ENCODE results near the gene GLB1L2.

The GLB1L2 gene

GRCh38 chr11:134416726-134417125, 84.9 kb downstream of the GLB1L2 start:
- H3K4me2 ChIP-seq (ENCODE audit: low read length) = no peak overlapping the region
- TF ChIP-seq CTCF (IDR thresholded peaks at IDR 0.05; ENCODE audit: low read depth, low read length) = no peak
- TF ChIP-seq EZH2phosphoT487 (IDR thresholded peaks at IDR 0.05; ENCODE audit: low read depth) = no peak
- H3K9me3 ChIP-seq (ENCODE audit: insufficient read depth, low read length) = no peaks in the 10 kb centered on the region
- no peaks in the 10 kb centered on the region for H3K79me2 ChIP-seq (ENCODE audit: low read length)
- H4K20me1 ChIP-seq (ENCODE audit: insufficient read depth, low read length) = no peaks in the 10 kb centered on the region
- no peak overlapping the region for H3K9ac ChIP-seq (ENCODE audit: low read length)
- no peak overlapping the region for H3K27ac ChIP-seq (ENCODE audit: low read length)
- H3K4me3 ChIP-seq (ENCODE audit: low read length) = no peak overlapping the region
- no peaks in the 10 kb centered on the region for H3K4me1 ChIP-seq (ENCODE audit: low read length)
- peaks cover 23% of the 10 kb centered on the region for H3K27me3 ChIP-seq (ENCODE audit: low read depth, low read length)
- no peaks in the 10 kb centered on the region for H3K36me3 ChIP-seq (replicated peaks; ENCODE audit: low read depth, low read length)
- no peak overlapping the region for H2AFZ ChIP-seq (ENCODE audit: low read depth, low read length)

- no peak overlapping the region for H2AFZ ChIP-seq (ENCODE audit: low read depth, low read length)
- no peaks in the 10 kb centered on the region for H3K4me1 ChIP-seq (ENCODE audit: low read length)
- TF ChIP-seq CTCF (IDR thresholded peaks at IDR 0.05; ENCODE audit: low read depth, low read length) = no peak
- no peak for TF ChIP-seq EZH2phosphoT487 (IDR thresholded peaks at IDR 0.05; ENCODE audit: low read depth)
- H3K9ac ChIP-seq (ENCODE audit: low read length) = no peak overlapping the region
- H3K27ac ChIP-seq (ENCODE audit: low read length) = no peak overlapping the region
- no peaks in the 10 kb centered on the region for H3K79me2 ChIP-seq (ENCODE audit: low read length)
- H3K4me3 ChIP-seq (ENCODE audit: low read length) = no peak overlapping the region
- no peaks in the 10 kb centered on the region for H3K36me3 ChIP-seq (replicated peaks; ENCODE audit: low read depth, low read length)
- peaks cover 23% of the 10 kb centered on the region for H3K27me3 ChIP-seq (ENCODE audit: low read depth, low read length)
- no peaks in the 10 kb centered on the region for H4K20me1 ChIP-seq (ENCODE audit: insufficient read depth, low read length)
- no peak overlapping the region for H3K4me2 ChIP-seq (ENCODE audit: low read length)
- H3K9me3 ChIP-seq (ENCODE audit: insufficient read depth, low read length) = no peaks in the 10 kb centered on the region
Measured at GRCh38 chr11:134417871-134418840, 86.4 kb downstream of the GLB1L2 start.

- Histone ChIP-seq H3K79me2 (ENCODE audit: low read length) (no peaks in the 10 kb centered on the region), H3K4me1 (ENCODE audit: low read length) (no peaks in the 10 kb centered on the region), H3K9me3 (ENCODE audit: insufficient read depth, low read length) (no peaks in the 10 kb centered on the region), H3K27me3 (ENCODE audit: low read depth, low read length) (peaks cover 3% of the 10 kb centered on the region; the same call in 1 of the 2 replicates), H3K4me2 (ENCODE audit: low read length) (no peak overlapping the region), H3K27ac (ENCODE audit: low read length) (no peak overlapping the region), H2AFZ (ENCODE audit: low read depth, low read length) (no peak overlapping the region), H3K9ac (ENCODE audit: low read length) (no peak overlapping the region), H3K4me3 (ENCODE audit: low read length) (no peak overlapping the region), H4K20me1 (ENCODE audit: insufficient read depth, low read length) (no peaks in the 10 kb centered on the region), H3K36me3 (replicated peaks; ENCODE audit: low read depth, low read length) (no peaks in the 10 kb centered on the region)
- TF ChIP-seq EZH2phosphoT487 (IDR thresholded peaks at IDR 0.05; ENCODE audit: low read depth) = no peak
- TF ChIP-seq CTCF (IDR thresholded peaks at IDR 0.05; ENCODE audit: low read depth, low read length) = no peak
Measured at GRCh38 chr11:134423106-134423505, 91.3 kb downstream of the GLB1L2 start.

GRCh38 chr11:134425413-134425812, 93.6 kb downstream of the GLB1L2 start:
- Histone ChIP-seq H3K4me2 (ENCODE audit: low read length) (no peak overlapping the region), H3K4me3 (ENCODE audit: low read length) (no peak overlapping the region), H3K36me3 (replicated peaks; ENCODE audit: low read depth, low read length) (no peaks in the 10 kb centered on the region), H3K27me3 (ENCODE audit: low read depth, low read length) (0 out of 2 replicates have a peak, but pooled peaks cover 3% of the 10 kb centered on the region), H3K4me1 (ENCODE audit: low read length) (no peaks in the 10 kb centered on the region), H3K9ac (ENCODE audit: low read length) (no peak overlapping the region), H3K27ac (ENCODE audit: low read length) (no peak overlapping the region), H2AFZ (ENCODE audit: low read depth, low read length) (no peak overlapping the region), H4K20me1 (ENCODE audit: insufficient read depth, low read length) (no peaks in the 10 kb centered on the region), H3K79me2 (ENCODE audit: low read length) (no peaks in the 10 kb centered on the region), H3K9me3 (ENCODE audit: insufficient read depth, low read length) (no peaks in the 10 kb centered on the region)
- TF ChIP-seq EZH2phosphoT487 (IDR thresholded peaks at IDR 0.05; ENCODE audit: low read depth) (no peak), CTCF (IDR thresholded peaks at IDR 0.05; ENCODE audit: low read depth, low read length) (no peak)
